Effector memory CD8-positive, alpha-beta T cell (primary cell): ENCODE results near the gene MC3R.
A peak's percentile ranks its signal among the peaks of the same experiment; 100 is the strongest.
"Not testable (repeated sequence)": the region's sequence is repeated elsewhere in the genome, so short reads cannot be mapped to it uniquely, and the experiment has no call there.

ENCODE experiments used
- ATAC-seq: fragments of 150-1000 bp; cut with Tn5 transposase; replicated peaks from 2 replicates; pipeline ENCODE4 v1.10.0; 2021; ENCODE audit warnings: mild to moderate bottlenecking, moderate library complexity
- DNase-seq, 3 experiments: peaks; one replicate each; pipeline ENCODE4 v3.0.0; 2021
- H3K27ac Mint-ChIP-seq, 2 donors: one replicate each; pipeline ENCODE4 v1.8.0; 2022; ENCODE audit warnings: mild to moderate bottlenecking in 2 of 2, mixed read lengths in 2 of 2, moderate library complexity in 2 of 2
- H3K27me3 Mint-ChIP-seq, 2 donors: one replicate each; pipeline ENCODE4 v1.8.0; 2022; ENCODE audit warnings: mixed read lengths in 2 of 2
- H3K36me3 Mint-ChIP-seq: one replicate; pipeline ENCODE4 v1.8.0; 2022; ENCODE audit warnings: mild to moderate bottlenecking, moderate library complexity, mixed read lengths; ENCODE audit not compliant: insufficient read depth
- H3K4me1 Mint-ChIP-seq, 2 donors: one replicate each; pipeline ENCODE4 v1.8.0; 2022; ENCODE audit warnings: low read depth in 2 of 2, mixed read lengths in 2 of 2
- H3K4me3 Mint-ChIP-seq, 2 donors: one replicate each; pipeline ENCODE4 v1.8.0; 2022; ENCODE audit warnings: mild to moderate bottlenecking in 2 of 2, mixed read lengths in 2 of 2, moderate library complexity in 2 of 2
- H3K9me3 Mint-ChIP-seq, 2 donors: one replicate each; pipeline ENCODE4 v1.8.0; 2022; ENCODE audit warnings: mixed read lengths in 2 of 2
- total RNA-seq, 9 experiments: gene quantifications; one replicate each; lab custom pipeline; 2026; lab: John Stamatoyannopoulos, UW

The MC3R gene
- total RNA-seq, result 0 reads per million in 9 experiments

GRCh38 chr20:56247954-56248782 lies at the start of gene MC3R:
MC3R (plus strand) TSS chr20:56248732; CDS start chr20:56248844, 112 bp downstream.
- DNase-seq, result peak; percentile 3 to 4 (median 4)
- H3K4me1 Mint-ChIP-seq, result no peaks in the 10 kb centered on the region
- no peak for ATAC-seq
- H3K36me3 Mint-ChIP-seq, result no peaks in the 10 kb centered on the region
- peaks cover 36 to 64% of the 10 kb centered on the region in 2 donors for H3K27me3 Mint-ChIP-seq
- H3K9me3 Mint-ChIP-seq, result no peaks in the 10 kb centered on the region
- no peak within 1 kb of the TSS for H3K27ac Mint-ChIP-seq
- no peak within 1 kb of the TSS for H3K4me3 Mint-ChIP-seq

DNA sequence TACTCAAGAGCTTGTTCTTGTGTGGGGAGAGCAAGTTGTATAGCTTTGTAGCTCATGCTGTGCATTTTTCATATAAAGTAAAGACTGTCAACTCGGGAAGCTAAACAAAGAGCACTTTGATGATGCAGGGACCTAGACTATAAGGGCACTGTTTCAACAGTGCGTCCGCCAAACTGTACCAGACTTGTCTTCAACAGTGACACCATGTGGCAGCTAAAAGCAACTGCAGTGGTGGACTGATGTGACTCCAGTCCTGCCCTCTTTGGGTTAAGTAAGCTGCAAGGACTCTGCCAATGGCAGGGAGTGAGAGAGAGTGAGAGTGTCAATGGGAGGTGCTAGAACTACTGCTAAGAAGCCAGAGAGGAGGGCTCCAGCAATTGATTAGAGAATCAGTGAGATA lies 48.1 kb upstream of the MC3R start:
- H3K27me3 Mint-ChIP-seq, result no peaks in the 10 kb centered on the region
- no peak overlapping the region for H3K27ac Mint-ChIP-seq
- H3K9me3 Mint-ChIP-seq, result peaks cover 14 to 22% of the 10 kb centered on the region in 2 donors
- H3K36me3 Mint-ChIP-seq, result peaks cover 2% of the 10 kb centered on the region
- ATAC-seq (no peak), DNase-seq (no peak)
- no peak overlapping the region for H3K4me3 Mint-ChIP-seq
- no peaks in the 10 kb centered on the region for H3K4me1 Mint-ChIP-seq

GRCh38 chr20:56202493-56203077 lies 45.9 kb upstream of the MC3R start:
- no peaks in the 10 kb centered on the region for H3K36me3 Mint-ChIP-seq
- peaks cover 14 to 22% of the 10 kb centered on the region in 2 donors for H3K9me3 Mint-ChIP-seq
- no peaks in the 10 kb centered on the region for H3K27me3 Mint-ChIP-seq
- H3K4me1 Mint-ChIP-seq, result no peaks in the 10 kb centered on the region
- ATAC-seq (no peak), DNase-seq (no peak)
- H3K27ac Mint-ChIP-seq, result no peak overlapping the region
- no peak overlapping the region for H3K4me3 Mint-ChIP-seq

GRCh38 chr20:56204206-56204605 lies 44.3 kb upstream of the MC3R start:
- no peak overlapping the region for H3K4me3 Mint-ChIP-seq
- H3K9me3 Mint-ChIP-seq, result peaks cover 14 to 22% of the 10 kb centered on the region in 2 donors
- peaks cover 0 to 6% of the 10 kb centered on the region in 2 donors for H3K27me3 Mint-ChIP-seq
- no peak for DNase-seq
- no peaks in the 10 kb centered on the region for H3K36me3 Mint-ChIP-seq
- H3K27ac Mint-ChIP-seq, result no peak overlapping the region
- ATAC-seq, result no peak
- H3K4me1 Mint-ChIP-seq, result no peaks in the 10 kb centered on the region

DNA sequence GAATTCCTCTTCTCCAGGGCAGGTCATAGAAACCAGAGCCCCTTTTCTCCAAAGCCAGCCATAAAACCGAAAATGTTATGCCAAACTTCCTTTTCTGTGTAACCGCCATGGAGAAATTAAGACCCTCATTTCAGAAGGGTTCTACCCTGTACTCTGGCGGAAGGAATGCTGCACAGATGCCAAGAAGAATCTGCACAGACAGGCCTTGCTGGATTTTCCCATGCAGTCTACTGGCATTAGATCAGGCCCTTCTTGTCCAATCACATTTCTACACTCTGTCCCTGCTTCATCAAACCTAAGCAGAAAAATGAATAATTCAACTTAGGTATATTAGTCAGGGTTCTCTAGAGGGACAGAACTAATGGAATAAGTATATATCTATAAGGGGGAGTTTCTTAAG lies 43.2 kb upstream of the MC3R start:
- H3K9me3 Mint-ChIP-seq, result peaks cover 8 to 11% of the 10 kb centered on the region in 2 donors
- no peaks in the 10 kb centered on the region for H3K36me3 Mint-ChIP-seq
- DNase-seq (no peak), ATAC-seq (no peak)
- no peaks in the 10 kb centered on the region for H3K4me1 Mint-ChIP-seq
- no peak overlapping the region for H3K4me3 Mint-ChIP-seq
- peaks cover 0 to 12% of the 10 kb centered on the region in 2 donors for H3K27me3 Mint-ChIP-seq
- H3K27ac Mint-ChIP-seq, result no peak overlapping the region

- Mint-ChIP-seq H3K4me1 (no peaks in the 10 kb centered on the region), H3K36me3 (no peaks in the 10 kb centered on the region), H3K4me3 (no peak overlapping the region), H3K9me3 (no peaks in the 10 kb centered on the region), H3K27ac (no peak overlapping the region), H3K27me3 (peaks cover 0 to 28% of the 10 kb centered on the region in 2 donors)
- DNase-seq (no peak), ATAC-seq (no peak)
Measured at GRCh38 chr20:56207656-56208055, 40.9 kb upstream of the MC3R start.

DNA sequence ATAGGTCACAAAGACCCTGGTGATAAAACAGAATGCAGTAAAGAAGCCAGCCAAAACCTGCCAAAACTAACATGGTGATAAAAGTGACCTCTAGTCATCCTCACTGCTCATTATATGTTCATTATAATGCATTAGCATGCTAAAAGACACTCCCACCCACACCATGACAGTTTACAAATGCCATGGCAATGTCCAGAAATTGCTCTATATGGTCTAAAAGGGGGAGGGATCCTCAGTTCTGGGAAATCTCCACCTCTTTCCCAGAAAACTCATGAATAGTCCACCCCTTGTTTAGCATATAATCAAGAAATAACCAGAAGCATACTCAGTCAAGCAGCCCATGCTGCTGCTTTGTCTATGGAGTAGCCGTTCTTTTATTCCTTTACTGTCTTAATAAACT lies 40.4 kb upstream of the MC3R start:
- Mint-ChIP-seq H3K9me3 (no peaks in the 10 kb centered on the region), H3K36me3 (no peaks in the 10 kb centered on the region), H3K27me3 (peaks cover 0 to 28% of the 10 kb centered on the region in 2 donors), H3K4me3 (no peak overlapping the region), H3K27ac (no peak overlapping the region), H3K4me1 (no peaks in the 10 kb centered on the region)
- DNase-seq, result no peak
- no peak for ATAC-seq

DNA sequence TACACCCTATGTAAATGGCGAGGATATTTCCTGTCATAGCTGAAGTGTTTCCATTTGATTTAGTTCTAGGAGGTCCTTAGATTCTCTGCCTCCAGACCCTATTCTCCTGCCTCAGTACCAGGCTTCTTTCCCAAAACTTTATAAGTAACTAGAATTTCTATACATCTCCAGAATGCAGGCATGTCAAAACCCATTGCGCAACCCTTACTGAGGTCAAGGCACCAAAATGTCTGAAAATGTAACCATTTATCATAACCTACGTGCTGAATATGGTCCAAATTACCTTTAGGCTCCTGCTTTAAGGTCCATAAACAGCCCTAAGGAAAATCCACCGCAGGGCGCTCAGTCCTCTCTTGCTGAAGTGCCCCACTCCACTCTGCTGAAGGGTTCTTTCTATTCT lies 37.5 kb upstream of the MC3R start:
- DNase-seq (no peak), ATAC-seq (no peak)
- Mint-ChIP-seq H3K27ac (no peak overlapping the region), H3K4me1 (no peaks in the 10 kb centered on the region), H3K36me3 (no peaks in the 10 kb centered on the region), H3K27me3 (peaks cover 11 to 53% of the 10 kb centered on the region in 2 donors), H3K4me3 (no peak overlapping the region), H3K9me3 (no peaks in the 10 kb centered on the region)

DNA sequence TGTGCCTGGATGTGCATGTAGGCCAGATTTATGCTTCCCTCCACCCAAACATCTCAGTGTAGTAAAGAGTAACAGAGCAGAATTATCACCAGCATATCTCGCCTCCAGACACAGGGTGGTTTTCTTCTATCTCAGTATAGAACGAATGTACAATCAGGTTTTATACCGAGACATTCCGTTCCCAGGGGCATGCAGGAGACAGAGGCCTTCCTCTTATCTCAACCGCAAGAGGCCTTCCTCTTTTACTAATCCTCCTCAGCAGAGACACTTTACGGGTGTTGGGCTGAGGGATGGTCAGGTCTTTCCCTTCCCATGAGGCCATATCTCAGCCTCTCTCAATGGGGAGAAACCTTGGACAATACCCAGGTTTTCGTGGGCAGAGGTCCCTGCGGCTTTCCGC lies 36.4 kb upstream of the MC3R start:
- H3K36me3 Mint-ChIP-seq, result no peaks in the 10 kb centered on the region
- ATAC-seq (no peak), DNase-seq (no peak)
- no peaks in the 10 kb centered on the region for H3K4me1 Mint-ChIP-seq
- no peak overlapping the region for H3K27ac Mint-ChIP-seq
- H3K9me3 Mint-ChIP-seq, result peaks cover 0 to 1% of the 10 kb centered on the region in 2 donors
- peaks cover 13 to 57% of the 10 kb centered on the region in 2 donors for H3K27me3 Mint-ChIP-seq
- no peak overlapping the region for H3K4me3 Mint-ChIP-seq

DNA sequence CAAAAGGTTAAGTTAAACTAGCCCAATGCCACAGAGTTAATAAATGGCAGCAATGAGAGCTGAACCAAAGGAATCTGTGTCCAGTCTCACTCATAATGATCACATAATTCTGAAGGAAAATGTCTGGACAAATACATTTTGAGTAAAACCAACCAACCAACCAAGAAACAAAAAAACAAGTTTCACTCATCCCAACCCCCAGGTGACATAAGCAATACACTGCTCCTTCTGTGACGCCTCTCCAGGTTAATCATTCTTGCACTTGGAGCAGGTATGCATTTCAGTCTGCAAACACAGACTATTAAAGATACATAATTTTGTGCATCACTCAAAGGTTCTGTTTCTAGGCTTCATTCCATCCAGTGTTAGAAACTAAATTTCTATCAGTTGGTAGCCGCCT lies 35.2 kb upstream of the MC3R start:
- H3K27me3 Mint-ChIP-seq, result peaks cover 13 to 57% of the 10 kb centered on the region in 2 donors
- H3K9me3 Mint-ChIP-seq, result peaks cover 0 to 1% of the 10 kb centered on the region in 2 donors
- ATAC-seq, result no peak
- no peak for DNase-seq
- no peak overlapping the region for H3K4me3 Mint-ChIP-seq
- H3K36me3 Mint-ChIP-seq, result no peaks in the 10 kb centered on the region
- H3K27ac Mint-ChIP-seq, result no peak overlapping the region
- no peaks in the 10 kb centered on the region for H3K4me1 Mint-ChIP-seq

DNA sequence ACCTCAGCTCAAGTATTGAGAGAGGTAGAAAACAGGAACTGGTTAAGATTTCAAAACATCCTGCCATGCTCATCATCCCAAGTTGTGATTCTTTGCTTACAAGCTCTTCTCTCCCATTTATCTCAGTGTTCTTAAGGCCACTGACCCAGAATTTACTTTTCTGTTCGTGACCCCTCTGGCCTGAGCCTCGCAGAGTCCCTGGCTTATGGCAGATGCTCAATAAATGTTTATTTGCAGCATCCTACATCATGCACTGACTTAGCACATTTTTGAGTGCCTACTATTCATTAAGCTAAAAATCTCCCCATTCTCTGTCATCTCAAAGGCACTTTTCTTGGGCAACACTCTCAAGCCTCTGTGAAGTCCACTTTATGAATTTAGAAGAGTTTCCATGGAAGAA lies 33.4 kb upstream of the MC3R start:
- DNase-seq (no peak), ATAC-seq (no peak)
- Mint-ChIP-seq H3K27me3 (peaks cover 13 to 47% of the 10 kb centered on the region in 2 donors), H3K4me1 (no peaks in the 10 kb centered on the region), H3K36me3 (no peaks in the 10 kb centered on the region), H3K27ac (no peak overlapping the region), H3K9me3 (peaks cover 1 to 7% of the 10 kb centered on the region in 2 donors), H3K4me3 (no peak overlapping the region)

DNA sequence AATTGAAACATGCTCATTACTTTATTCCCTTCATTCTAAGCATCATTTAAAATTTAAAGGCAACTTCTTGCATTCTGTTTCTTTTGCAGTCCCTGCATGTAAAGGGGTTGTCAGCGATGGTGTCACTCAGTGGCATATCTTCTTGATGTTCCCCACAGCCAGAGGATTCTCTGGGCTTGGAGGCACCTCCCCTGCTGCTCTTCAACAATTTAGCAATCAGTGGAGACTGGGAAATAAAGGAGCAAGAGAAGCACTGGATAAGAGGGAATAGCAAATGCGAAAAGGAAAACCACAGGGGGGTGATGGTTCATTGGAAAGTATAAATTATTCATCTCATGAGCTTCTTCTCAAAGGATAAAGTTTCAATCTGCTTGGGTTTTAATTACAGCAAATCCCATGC lies 30.7 kb upstream of the MC3R start:
- Mint-ChIP-seq H3K36me3 (no peaks in the 10 kb centered on the region), H3K4me3 (no peak overlapping the region), H3K27me3 (peaks cover 13 to 41% of the 10 kb centered on the region in 2 donors), H3K9me3 (peaks cover 6 to 18% of the 10 kb centered on the region in 2 donors), H3K4me1 (no peaks in the 10 kb centered on the region), H3K27ac (no peak overlapping the region)
- DNase-seq (no peak), ATAC-seq (no peak)

GRCh38 chr20:56221186-56221585 lies 27.3 kb upstream of the MC3R start:
- DNase-seq, H3K27ac Mint-ChIP-seq, H3K4me1 Mint-ChIP-seq, H3K4me3 Mint-ChIP-seq, H3K36me3 Mint-ChIP-seq, ATAC-seq: not testable (repeated sequence)
- peaks cover 1 to 15% of the 10 kb centered on the region in 2 donors for H3K27me3 Mint-ChIP-seq
- H3K9me3 Mint-ChIP-seq, result peaks cover 6 to 18% of the 10 kb centered on the region in 2 donors

DNA sequence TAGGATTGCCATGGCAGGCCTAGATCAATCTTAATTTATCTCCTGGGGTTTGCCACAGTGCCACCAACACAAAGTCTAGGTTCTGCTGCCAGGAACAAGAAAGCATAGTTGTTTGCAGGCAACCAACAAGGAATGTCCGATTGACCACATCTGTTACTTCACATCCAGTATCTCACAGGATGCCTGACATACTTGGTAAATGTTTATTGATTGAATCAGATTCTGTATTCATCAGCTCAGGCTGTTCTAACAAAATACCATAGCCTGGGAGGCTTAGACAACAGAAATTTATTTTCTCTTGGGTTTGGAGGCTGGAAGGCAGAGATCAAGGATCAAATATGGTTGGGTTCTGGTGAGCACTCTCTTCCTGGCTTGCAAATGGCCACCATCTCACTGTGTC lies 26.3 kb upstream of the MC3R start:
- peaks cover 4 to 18% of the 10 kb centered on the region in 2 donors for H3K9me3 Mint-ChIP-seq
- peaks cover 0 to 12% of the 10 kb centered on the region in 2 donors for H3K27me3 Mint-ChIP-seq
- no peaks in the 10 kb centered on the region for H3K4me1 Mint-ChIP-seq
- H3K36me3 Mint-ChIP-seq, result no peaks in the 10 kb centered on the region
- no peak overlapping the region for H3K4me3 Mint-ChIP-seq
- H3K27ac Mint-ChIP-seq, result no peak overlapping the region
- DNase-seq, result no peak
- no peak for ATAC-seq
